Epithelial cell of proximal tubule (primary cell): ENCODE data around the gene SAG. TPM values are rescaled to one million over a fixed set of nuclear protein-coding genes. Genes with fewer than 3 reads are reported as not detected.
"Not testable (repeated sequence)": the region's sequence is repeated elsewhere in the genome, so short reads cannot be mapped to it uniquely, and the experiment has no call there.

Experiments
- DNase-seq: peaks from one replicate; pipeline ENCODE4 v3.0.0-alpha.2; 2011; ENCODE audit warnings: low read depth
- H3K4me3 ChIP-seq: 2 replicates; pipeline ENCODE4 v1.5.1; 2011; ENCODE audit warnings: low read depth, mild to moderate bottlenecking, low read length
- CTCF ChIP-seq: conservative IDR thresholded peaks from 2 replicates; pipeline ENCODE4 v1.5.1; 2012; ENCODE audit warnings: low read depth, mild to moderate bottlenecking, low read length
- total RNA-seq: library from RNA; depleted of rRNA; stranded (reverse); fragments of >200 nt; gene quantifications from 2 replicates; pipeline ENCODE4 v1.2.3, GENCODE V29; 2015

SAG gene
- total RNA-seq, 1 donor from 2014 or later, result not detected

DNA sequence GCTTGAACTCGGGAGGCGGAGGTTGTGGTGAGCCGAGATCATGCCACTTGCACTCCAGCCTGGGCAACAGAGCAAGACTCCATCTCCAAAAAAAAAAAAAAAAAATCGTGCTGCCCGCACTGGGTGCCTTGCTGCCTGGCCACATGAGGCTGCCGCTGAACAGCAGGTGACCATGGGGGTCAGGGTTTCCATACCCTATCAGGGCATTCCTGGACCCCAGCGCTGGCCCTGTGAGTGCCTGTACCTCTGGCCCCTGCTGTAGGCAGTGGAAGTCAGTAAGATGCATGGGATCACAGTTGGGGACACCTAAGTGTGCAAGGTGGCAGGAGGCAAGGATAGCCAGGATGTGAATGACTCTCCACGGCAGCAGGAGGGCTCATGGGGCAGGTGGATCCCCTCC is 18.9 kb downstream of the SAG start:
- TF ChIP-seq CTCF, result no peak

DNA sequence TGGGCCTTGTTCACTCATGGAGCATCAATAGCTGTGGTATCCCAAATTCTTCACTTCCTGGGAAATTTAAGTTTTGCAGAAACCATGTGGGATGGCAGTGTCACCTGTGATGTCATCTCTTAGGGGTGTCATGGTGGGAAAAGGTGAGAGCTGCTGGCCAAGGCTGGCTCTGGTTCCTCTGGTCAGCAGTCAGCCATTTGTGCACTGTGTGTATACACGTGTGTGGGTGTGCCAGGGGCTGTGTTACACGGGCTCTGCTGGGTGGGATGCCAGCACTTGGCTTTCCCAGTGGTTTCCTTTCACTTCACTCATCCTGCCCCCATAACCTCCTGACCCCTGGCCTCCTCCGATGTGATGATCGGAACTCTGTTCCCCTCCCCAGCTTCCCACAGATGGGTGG is 21.3 kb downstream of the SAG start:
- no peak for TF ChIP-seq CTCF
- DNase-seq, result no peak
- no peak overlapping the region for H3K4me3 ChIP-seq

More for the DNA sequence above, 18.9 kb downstream of the SAG start:
- H3K4me3 ChIP-seq, result no peak overlapping the region
- no peak for DNase-seq

GRCh38 chr2:233329489-233330135 is 22.0 kb downstream of the SAG start:
- DNase-seq, result no peak
- no peak for TF ChIP-seq CTCF
- no peak overlapping the region for H3K4me3 ChIP-seq

DNA sequence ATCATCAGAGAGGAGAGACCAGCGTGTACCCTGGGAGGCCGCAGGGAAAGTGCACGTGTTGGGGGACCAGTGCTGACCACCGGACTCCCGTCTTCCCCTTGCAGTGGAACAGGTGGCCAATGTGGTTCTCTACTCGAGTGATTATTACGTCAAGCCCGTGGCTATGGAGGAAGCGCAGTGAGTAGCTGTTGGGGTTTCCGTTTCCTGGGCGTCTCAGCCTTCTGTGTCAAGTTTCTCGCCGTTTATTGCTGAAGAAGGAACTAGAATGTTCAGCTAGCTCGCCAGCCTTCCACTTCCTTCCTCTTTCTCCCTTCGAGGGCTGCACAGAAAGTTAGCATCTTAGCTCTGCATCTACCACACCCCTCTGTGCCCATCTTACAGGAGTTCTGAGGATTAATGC is 23.9 kb downstream of the SAG start:
- no peak for TF ChIP-seq CTCF
- no peak for DNase-seq
- H3K4me3 ChIP-seq, result no peak overlapping the region

DNA sequence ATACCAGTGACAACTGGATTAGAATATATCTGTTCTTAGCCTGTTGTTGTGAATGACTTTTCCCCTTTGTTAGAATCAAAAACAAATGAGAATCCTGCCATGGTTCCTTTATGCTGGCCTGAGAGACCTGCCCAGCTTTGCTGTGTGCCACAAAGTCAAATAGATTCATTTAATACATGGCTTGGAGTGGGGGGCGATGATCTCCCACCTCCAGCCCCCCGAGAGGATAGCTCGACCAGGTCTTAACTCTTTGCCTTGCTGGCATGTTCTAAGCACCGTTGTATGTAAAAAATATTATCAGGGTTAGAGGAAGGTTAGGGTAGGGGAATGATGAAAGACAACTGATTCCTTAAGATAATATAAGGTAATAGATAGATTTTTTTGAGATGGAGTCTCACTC is 24.5 kb downstream of the SAG start:
- TF ChIP-seq CTCF, result no peak
- no peak for DNase-seq
- no peak overlapping the region for H3K4me3 ChIP-seq

DNA sequence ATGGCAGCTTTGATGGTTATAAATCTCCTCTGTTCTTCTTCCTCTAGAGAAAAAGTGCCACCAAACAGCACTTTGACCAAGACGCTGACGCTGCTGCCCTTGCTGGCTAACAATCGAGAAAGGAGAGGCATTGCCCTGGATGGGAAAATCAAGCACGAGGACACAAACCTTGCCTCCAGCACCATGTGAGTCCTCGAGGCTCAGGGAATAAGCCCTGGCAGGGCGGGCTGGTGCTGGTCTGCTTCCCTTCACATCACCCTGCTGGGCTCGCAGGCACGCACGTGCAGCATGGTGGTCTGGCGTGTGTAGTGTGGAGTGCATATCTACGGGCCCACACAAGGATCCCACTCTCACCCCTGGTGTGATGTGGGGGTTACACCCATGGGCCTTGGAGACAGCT is 27.3 kb downstream of the SAG start:
- DNase-seq, result no peak
- TF ChIP-seq CTCF, result no peak

GRCh38 chr2:233336091-233336490 is 28.5 kb downstream of the SAG start:
- not testable (repeated sequence) for DNase-seq, H3K4me3 ChIP-seq

More for the DNA sequence above, 27.3 kb downstream of the SAG start:
- H3K4me3 ChIP-seq, result no peak overlapping the region
